Naive thymus-derived CD4-positive, alpha-beta T cell (primary cell): ENCODE measurements around the gene ARVCF. TPM values are rescaled to one million over a fixed set of nuclear protein-coding genes. Genes with fewer than 3 reads are reported as not detected.

Experiments used
- ATAC-seq: fragments of 150-1000 bp; cut with Tn5 transposase; 2 replicates; pipeline ENCODE4 v1.10.0; 2021; ENCODE audit warnings: mild to moderate bottlenecking, moderate library complexity
- CTCF ChIA-PET: fragments of 350-600 bp; sonication (Branson Sonifier 250); formaldehyde crosslinking; loops from one replicate; lab custom pipeline; 2021; ENCODE audit warnings: antibody characterized with exemption; lab: Charles Lee
- POLR2A ChIA-PET: fragments of 350-600 bp; sonication (Branson Sonifier 250); formaldehyde crosslinking; loops from one replicate; lab custom pipeline; 2021; ENCODE audit warnings: antibody characterized with exemption, inconsistent platforms; lab: Charles Lee
- DNase-seq, 9 donors: peaks; one replicate each; pipeline versions ENCODE4 v3.0.0 to v3.0.0-alpha.2; 2020 to 2022; ENCODE audit warnings: mixed read lengths in 1 of 9
- H3K27ac ChIP-seq: one replicate; pipeline ENCODE4 v1.7.0; 2013; ENCODE audit warnings: mild to moderate bottlenecking, low read depth, low read length, moderate library complexity
- H3K27me3 ChIP-seq, 2 donors: one replicate each; pipeline ENCODE4 v1.7.0; 2013; ENCODE audit warnings: low read length in 2 of 2, mild to moderate bottlenecking in 2 of 2, moderate library complexity in 2 of 2; ENCODE audit not compliant: control insufficient read depth in 2 of 2, insufficient read depth in 2 of 2
- H3K36me3 ChIP-seq, 3 experiments: 1 replicate in 2 of 3; 2 replicates in 1 of 3; pipeline ENCODE4 v1.7.0; 2013; ENCODE audit warnings: low read length in 3 of 3, mild to moderate bottlenecking in 3 of 3, moderate library complexity in 1 of 3; ENCODE audit not compliant: insufficient read depth in 3 of 3, control insufficient read depth in 2 of 3
- H3K4me1 ChIP-seq, 2 donors: one replicate each; pipeline ENCODE4 v1.7.0; 2013; ENCODE audit warnings: low read length in 2 of 2, mild to moderate bottlenecking in 2 of 2, moderate library complexity in 1 of 2; ENCODE audit not compliant: control insufficient read depth in 2 of 2, insufficient read depth in 2 of 2
- H3K4me3 ChIP-seq: 2 replicates; pipeline ENCODE4 v1.7.0; 2013; ENCODE audit warnings: mild to moderate bottlenecking, low read length
- H3K9me3 ChIP-seq, 3 experiments: 1 replicate in 2 of 3; 2 replicates in 1 of 3; pipeline ENCODE4 v1.7.0; 2013; ENCODE audit warnings: low read length in 3 of 3; ENCODE audit not compliant: control insufficient read depth in 2 of 3
- H3K27ac Mint-ChIP-seq, 9 donors: one replicate each; pipeline ENCODE4 v1.8.0; 2020 to 2022; ENCODE audit warnings: mixed read lengths in 9 of 9, mild to moderate bottlenecking in 8 of 9, moderate library complexity in 5 of 9, inconsistent platforms in 2 of 9
- H3K27me3 Mint-ChIP-seq, 5 donors: one replicate each; pipeline ENCODE4 v1.8.0; 2021 to 2022; ENCODE audit warnings: mixed read lengths in 5 of 5, mild to moderate bottlenecking in 1 of 5
- H3K36me3 Mint-ChIP-seq, 5 donors: one replicate each; pipeline ENCODE4 v1.8.0; 2020 to 2022; ENCODE audit warnings: mixed read lengths in 5 of 5, mild to moderate bottlenecking in 3 of 5, inconsistent platforms in 1 of 5
- H3K4me1 Mint-ChIP-seq, 7 donors: one replicate each; pipeline ENCODE4 v1.8.0; 2020 to 2022; ENCODE audit warnings: mixed read lengths in 7 of 7, mild to moderate bottlenecking in 3 of 7, inconsistent platforms in 1 of 7
- H3K4me3 Mint-ChIP-seq, 10 donors: one replicate each; pipeline ENCODE4 v1.8.0; 2020 to 2022; ENCODE audit warnings: mild to moderate bottlenecking in 10 of 10, mixed read lengths in 10 of 10, moderate library complexity in 6 of 10, inconsistent platforms in 2 of 10
- H3K9me3 Mint-ChIP-seq, 11 donors: one replicate each; pipeline ENCODE4 v1.8.0; 2020 to 2022; ENCODE audit warnings: mixed read lengths in 11 of 11, mild to moderate bottlenecking in 4 of 11, inconsistent platforms in 1 of 11, moderate library complexity in 1 of 11
- intact Hi-C, 2 donors: fragments of 100-400 bp; cut with micrococcal nuclease; formaldehyde crosslinking; loops; one replicate each; pipeline ENCODE4 v1.15.1; 2023
- polyA plus RNA-seq, 2 donors: library from polyadenylated mRNA; unstranded; fragments of 300-500 nt; fragmentation: Illumina TruSeq; gene quantifications; one replicate each; pipeline ENCODE4 v1.2.3, GENCODE V29; 2021
- total RNA-seq, 6 experiments: library from RNA in 5 of 6; stranded (reverse) in 5 of 6; gene quantifications; 1 replicate in 5 of 6; 2 replicates in 1 of 6; pipeline ENCODE4 v1.2.3 and lab custom pipeline; 2021 to 2026

Gene ARVCF
- total and polyA plus RNA-seq, 7 experiments from 2014 or later: 0.74 to 9.2 (median 3.0) TPM

- H3K27me3 ChIP-seq: no peaks in the 10 kb centered on the region
- intact Hi-C loops: no loop called here
- H3K4me3 Mint-ChIP-seq: no peak overlapping the region
- H3K27me3 Mint-ChIP-seq: no peaks in the 10 kb centered on the region
- no peak overlapping the region for H3K27ac ChIP-seq
- POLR2A ChIA-PET: no interaction called here
- no peak for DNase-seq
- peaks cover 4 to 18% (median 7%) of the 10 kb centered on the region in 7 donors for H3K4me1 Mint-ChIP-seq
- no peaks in the 10 kb centered on the region for H3K9me3 Mint-ChIP-seq
- no peak overlapping the region for H3K4me3 ChIP-seq
- ATAC-seq: no peak
- CTCF ChIA-PET: no interaction called here
- no peaks in the 10 kb centered on the region for H3K36me3 Mint-ChIP-seq
- H3K4me1 ChIP-seq: peaks cover 5 to 6% of the 10 kb centered on the region in 2 donors
- peaks cover 0 to 14% (median 0%) of the 10 kb centered on the region in 3 experiments for H3K36me3 ChIP-seq
- no peaks in the 10 kb centered on the region for H3K9me3 ChIP-seq
- H3K27ac Mint-ChIP-seq: no peak overlapping the region
Observed at GRCh38 chr22:19959587-19960490, 56.8 kb downstream of the ARVCF start.

- Mint-ChIP-seq H3K4me1 (peaks cover 6 to 21% (median 12%) of the 10 kb centered on the region in 7 donors), H3K36me3 (no peaks in the 10 kb centered on the region), H3K4me3 (no peak overlapping the region), H3K27ac (no peak overlapping the region), H3K27me3 (no peaks in the 10 kb centered on the region), H3K9me3 (no peaks in the 10 kb centered on the region)
- Histone ChIP-seq H3K27me3 (no peaks in the 10 kb centered on the region), H3K4me1 (peaks cover 5 to 6% of the 10 kb centered on the region in 2 donors), H3K4me3 (no peak overlapping the region), H3K27ac (no peak overlapping the region), H3K9me3 (no peaks in the 10 kb centered on the region), H3K36me3 (peaks cover 0 to 8% (median 0%) of the 10 kb centered on the region in 3 experiments)
- ATAC-seq: no peak
- POLR2A ChIA-PET: interaction anchor here (0.8 kb wide), 1 partner anchor 65 kb away, joined by 3 read pairs; no protein-coding TSS in a partner anchor
- CTCF ChIA-PET: interaction anchor here (0.7 kb wide), 1 partner anchor 539 kb away, joined by 3 read pairs; no protein-coding TSS in a partner anchor
- no peak for DNase-seq
- intact Hi-C loops: no loop called here
Observed at GRCh38 chr22:19959043-19959586, 57.5 kb downstream of the ARVCF start.

GRCh38 chr22:19958083-19959042, 58.3 kb downstream of the ARVCF start:
- Histone ChIP-seq H3K27ac (no peak overlapping the region), H3K9me3 (no peaks in the 10 kb centered on the region), H3K4me1 (peaks cover 5 to 6% of the 10 kb centered on the region in 2 donors), H3K27me3 (no peaks in the 10 kb centered on the region), H3K36me3 (peaks cover 0 to under 1% (median 0%) of the 10 kb centered on the region in 3 experiments), H3K4me3 (no peak overlapping the region)
- no peaks in the 10 kb centered on the region for H3K27me3 Mint-ChIP-seq
- ATAC-seq (no peak), DNase-seq (no peak)
- no peaks in the 10 kb centered on the region for H3K36me3 Mint-ChIP-seq
- peaks cover 10 to 27% (median 12%) of the 10 kb centered on the region in 7 donors for H3K4me1 Mint-ChIP-seq
- intact Hi-C loops: no loop called here
- H3K9me3 Mint-ChIP-seq: no peaks in the 10 kb centered on the region
- no peak overlapping the region for H3K4me3 Mint-ChIP-seq
- CTCF ChIA-PET: interaction anchor here (0.7 kb wide), 1 partner anchor 540 kb away, joined by 3 read pairs; no protein-coding TSS in a partner anchor
- no peak overlapping the region for H3K27ac Mint-ChIP-seq
- POLR2A ChIA-PET: interaction anchor here (0.7 to 0.8 kb wide), 2 partner anchors 57 to 66 kb away, joined by 3 to 4 read pairs; no protein-coding TSS in a partner anchor

GRCh38 chr22:19957445-19957844, 59.2 kb downstream of the ARVCF start:
- CTCF ChIA-PET: no interaction called here
- no peaks in the 10 kb centered on the region for H3K27me3 Mint-ChIP-seq
- no peak overlapping the region for H3K4me3 Mint-ChIP-seq
- no peaks in the 10 kb centered on the region for H3K9me3 Mint-ChIP-seq
- H3K9me3 ChIP-seq: no peaks in the 10 kb centered on the region
- H3K27me3 ChIP-seq: no peaks in the 10 kb centered on the region
- H3K27ac Mint-ChIP-seq: peak overlapping the region in 1 of 9 donors; percentile 14
- H3K27ac ChIP-seq: no peak overlapping the region
- peaks cover 10 to 27% (median 12%) of the 10 kb centered on the region in 7 donors for H3K4me1 Mint-ChIP-seq
- DNase-seq (no peak), ATAC-seq (no peak)
- POLR2A ChIA-PET: no interaction called here
- no peak overlapping the region for H3K4me3 ChIP-seq
- peaks cover under 1 to 5% of the 10 kb centered on the region in 2 donors for H3K4me1 ChIP-seq
- intact Hi-C loops: no loop called here
- H3K36me3 Mint-ChIP-seq: no peaks in the 10 kb centered on the region
- no peaks in the 10 kb centered on the region for H3K36me3 ChIP-seq

- Mint-ChIP-seq H3K9me3 (no peaks in the 10 kb centered on the region), H3K4me1 (peaks cover 10 to 27% (median 16%) of the 10 kb centered on the region in 7 donors), H3K27me3 (no peaks in the 10 kb centered on the region), H3K27ac (peak overlapping the region in 4 of 9 donors; percentile 47 to 76 (median 60)), H3K4me3 (peak overlapping the region in 1 of 10 donors; percentile 27), H3K36me3 (peaks cover 0 to under 1% (median 0%) of the 10 kb centered on the region in 5 donors)
- Histone ChIP-seq H3K4me1 (peaks cover 0 to 5% of the 10 kb centered on the region in 2 donors), H3K36me3 (peaks cover 0 to 4% (median 0%) of the 10 kb centered on the region in 3 experiments), H3K9me3 (no peaks in the 10 kb centered on the region), H3K27ac (no peak overlapping the region), H3K4me3 (no peak overlapping the region), H3K27me3 (no peaks in the 10 kb centered on the region)
- POLR2A ChIA-PET: no interaction called here
- ATAC-seq (peak; percentile 46), DNase-seq (no peak)
- CTCF ChIA-PET: interaction anchor here (0.6 to 1.9 kb wide), 4 partner anchors 13 to 478 kb away, joined by 3 to 8 read pairs (median 4); no protein-coding TSS in a partner anchor
- intact Hi-C loops: no loop called here
Observed at GRCh38 chr22:19955241-19956128, 61.1 kb downstream of the ARVCF start.
